Type B pancreatic cell (in vitro differentiated cells): Measurements from ENCODE around the gene UBE3C. TPM values are rescaled to one million over a fixed set of nuclear protein-coding genes. Genes with fewer than 3 reads are reported as not detected.

Source experiments
- DNase-seq: peaks from one replicate; pipeline ENCODE4 v3.0.0; 2021; ENCODE audit warnings: mixed read lengths; ENCODE audit not compliant: unreplicated experiment; ENCODE audit errors: extremely low spot score
- H3K27ac Mint-ChIP-seq: 2 replicates; pipeline ENCODE4 v1.8.0; 2021; ENCODE audit warnings: mild to moderate bottlenecking, mixed read lengths
- H3K27me3 Mint-ChIP-seq: 2 replicates; pipeline ENCODE4 v1.8.0; 2021; ENCODE audit warnings: mixed read lengths
- H3K36me3 Mint-ChIP-seq: 2 replicates; pipeline ENCODE4 v1.8.0; 2021; ENCODE audit warnings: mixed read lengths
- H3K4me1 Mint-ChIP-seq: one replicate; pipeline ENCODE4 v1.8.0; 2021; ENCODE audit warnings: mixed read lengths; ENCODE audit not compliant: unreplicated experiment
- H3K4me3 Mint-ChIP-seq: 2 replicates; pipeline ENCODE4 v1.8.0; 2021; ENCODE audit warnings: mild to moderate bottlenecking, mixed read lengths
- H3K9me3 Mint-ChIP-seq: 2 replicates; pipeline ENCODE4 v1.8.0; 2021; ENCODE audit warnings: mixed read lengths
- total RNA-seq: library from RNA; stranded (reverse); gene quantifications from 2 replicates; pipeline ENCODE4 v1.2.1, GENCODE V29; 2021; ENCODE audit warnings: low replicate concordance
- TF ChIP-seq, protein P1 (sequence below): fragments of 200-600 bp; sonication (generic); conservative IDR thresholded peaks from 2 replicates; pipeline ENCODE4 v1.5.0; 2021; ENCODE audit warnings: antibody characterized with exemption, mild to moderate bottlenecking

UBE3C gene
- total RNA-seq, 1 donor from 2014 or later: 51.6 TPM

- no peak for DNase-seq
- no peaks in the 10 kb centered on the region for H3K9me3 Mint-ChIP-seq
- H3K4me3 Mint-ChIP-seq: no peak overlapping the region
- H3K27me3 Mint-ChIP-seq: no peaks in the 10 kb centered on the region
- H3K36me3 Mint-ChIP-seq: peaks cover 20% of the 10 kb centered on the region
- no peak overlapping the region for H3K27ac Mint-ChIP-seq
- TF ChIP-seq, protein P1, sequence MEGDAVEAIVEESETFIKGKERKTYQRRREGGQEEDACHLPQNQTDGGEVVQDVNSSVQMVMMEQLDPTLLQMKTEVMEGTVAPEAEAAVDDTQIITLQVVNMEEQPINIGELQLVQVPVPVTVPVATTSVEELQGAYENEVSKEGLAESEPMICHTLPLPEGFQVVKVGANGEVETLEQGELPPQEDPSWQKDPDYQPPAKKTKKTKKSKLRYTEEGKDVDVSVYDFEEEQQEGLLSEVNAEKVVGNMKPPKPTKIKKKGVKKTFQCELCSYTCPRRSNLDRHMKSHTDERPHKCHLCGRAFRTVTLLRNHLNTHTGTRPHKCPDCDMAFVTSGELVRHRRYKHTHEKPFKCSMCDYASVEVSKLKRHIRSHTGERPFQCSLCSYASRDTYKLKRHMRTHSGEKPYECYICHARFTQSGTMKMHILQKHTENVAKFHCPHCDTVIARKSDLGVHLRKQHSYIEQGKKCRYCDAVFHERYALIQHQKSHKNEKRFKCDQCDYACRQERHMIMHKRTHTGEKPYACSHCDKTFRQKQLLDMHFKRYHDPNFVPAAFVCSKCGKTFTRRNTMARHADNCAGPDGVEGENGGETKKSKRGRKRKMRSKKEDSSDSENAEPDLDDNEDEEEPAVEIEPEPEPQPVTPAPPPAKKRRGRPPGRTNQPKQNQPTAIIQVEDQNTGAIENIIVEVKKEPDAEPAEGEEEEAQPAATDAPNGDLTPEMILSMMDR: no peak
- no peaks in the 10 kb centered on the region for H3K4me1 Mint-ChIP-seq
Observed at GRCh38 chr7:157210682-157211081, 72.0 kb downstream of the UBE3C start.

GRCh38 chr7:157211690-157212089 is 73.0 kb downstream of the UBE3C start:
- TF ChIP-seq, protein P1: no peak
- Mint-ChIP-seq H3K36me3 (peaks cover 19% of the 10 kb centered on the region), H3K27me3 (no peaks in the 10 kb centered on the region), H3K4me3 (no peak overlapping the region), H3K4me1 (no peaks in the 10 kb centered on the region), H3K9me3 (no peaks in the 10 kb centered on the region), H3K27ac (no peak overlapping the region)
- DNase-seq: no peak

DNA sequence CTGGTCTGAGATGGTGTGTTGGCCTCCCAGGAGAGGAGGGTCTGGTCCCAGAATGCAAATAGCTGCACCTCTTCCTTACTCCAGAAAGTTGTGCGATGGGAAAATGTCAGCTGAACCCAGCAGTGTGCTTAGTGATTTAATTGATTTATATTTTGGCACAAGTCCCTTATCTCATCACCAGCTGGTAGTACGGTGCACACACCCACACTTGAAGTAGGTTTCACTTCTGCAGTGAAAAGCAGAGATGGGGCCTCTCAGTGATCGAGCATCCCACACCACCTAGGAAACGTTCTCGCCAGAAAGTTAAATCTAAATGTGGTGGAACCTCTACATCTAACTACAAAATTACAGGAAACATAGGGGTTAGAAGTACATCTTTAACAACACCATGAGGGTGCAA is 80.4 kb downstream of the UBE3C start:
- TF ChIP-seq, protein P1: no peak
- H3K27me3 Mint-ChIP-seq: no peaks in the 10 kb centered on the region
- H3K4me1 Mint-ChIP-seq: no peaks in the 10 kb centered on the region
- H3K9me3 Mint-ChIP-seq: no peaks in the 10 kb centered on the region
- no peak for DNase-seq
- peaks cover 13% of the 10 kb centered on the region for H3K36me3 Mint-ChIP-seq
- H3K4me3 Mint-ChIP-seq: no peak overlapping the region
- H3K27ac Mint-ChIP-seq: no peak overlapping the region

DNA sequence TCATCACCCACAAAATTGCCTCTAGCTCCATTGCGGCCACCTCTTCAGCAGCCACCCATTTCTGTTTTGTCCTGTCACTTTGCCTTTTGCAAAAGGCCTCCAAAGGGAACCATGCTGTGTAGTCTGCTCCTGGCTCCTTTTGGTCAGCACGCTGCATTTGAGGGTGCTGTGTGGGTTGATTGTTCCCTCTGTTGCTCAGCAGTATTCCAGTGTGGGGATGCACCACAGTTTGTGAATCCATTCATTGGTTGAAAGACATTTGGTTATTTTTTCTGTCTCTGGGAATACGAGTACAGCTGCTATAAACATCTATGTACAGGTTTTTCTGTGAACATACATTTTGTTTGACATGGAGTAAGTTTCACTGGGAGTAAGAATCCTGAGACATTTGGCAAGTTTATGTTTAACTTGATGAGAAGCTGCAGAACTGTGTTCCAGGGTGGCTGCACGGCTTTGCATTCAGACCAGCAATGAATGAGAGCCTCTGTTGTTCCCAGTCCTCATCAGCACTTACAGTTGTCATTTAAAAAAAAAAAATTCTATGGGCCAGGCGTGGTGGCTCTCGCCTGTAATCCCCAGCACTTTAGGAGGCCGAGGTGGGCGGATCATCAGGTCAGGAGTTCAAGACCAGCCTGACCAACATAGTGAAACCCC is 82.3 kb downstream of the UBE3C start:
- Mint-ChIP-seq H3K27ac (no peak overlapping the region), H3K36me3 (peaks cover 18% of the 10 kb centered on the region), H3K9me3 (no peaks in the 10 kb centered on the region), H3K4me1 (no peaks in the 10 kb centered on the region), H3K27me3 (no peaks in the 10 kb centered on the region), H3K4me3 (no peak overlapping the region)
- TF ChIP-seq, protein P1: no peak
- DNase-seq: no peak

GRCh38 chr7:157222687-157223086 is 84.0 kb downstream of the UBE3C start:
- H3K4me3 Mint-ChIP-seq: no peak overlapping the region
- DNase-seq: no peak
- TF ChIP-seq, protein P1: no peak
- H3K36me3 Mint-ChIP-seq: peaks cover 15% of the 10 kb centered on the region
- no peaks in the 10 kb centered on the region for H3K27me3 Mint-ChIP-seq
- no peaks in the 10 kb centered on the region for H3K4me1 Mint-ChIP-seq
- no peaks in the 10 kb centered on the region for H3K9me3 Mint-ChIP-seq
- no peak overlapping the region for H3K27ac Mint-ChIP-seq
